Measurements from ENCODE around the gene DCST1. TPM values are rescaled to one million over a fixed set of nuclear protein-coding genes. Genes with fewer than 3 reads are reported as not detected.

DCST1 gene
- total and polyA plus RNA-seq, 2 of the 8 experiments (the other 6 are each of a cell fraction or from before 2014, with no cell fraction given), result not detected

DNA sequence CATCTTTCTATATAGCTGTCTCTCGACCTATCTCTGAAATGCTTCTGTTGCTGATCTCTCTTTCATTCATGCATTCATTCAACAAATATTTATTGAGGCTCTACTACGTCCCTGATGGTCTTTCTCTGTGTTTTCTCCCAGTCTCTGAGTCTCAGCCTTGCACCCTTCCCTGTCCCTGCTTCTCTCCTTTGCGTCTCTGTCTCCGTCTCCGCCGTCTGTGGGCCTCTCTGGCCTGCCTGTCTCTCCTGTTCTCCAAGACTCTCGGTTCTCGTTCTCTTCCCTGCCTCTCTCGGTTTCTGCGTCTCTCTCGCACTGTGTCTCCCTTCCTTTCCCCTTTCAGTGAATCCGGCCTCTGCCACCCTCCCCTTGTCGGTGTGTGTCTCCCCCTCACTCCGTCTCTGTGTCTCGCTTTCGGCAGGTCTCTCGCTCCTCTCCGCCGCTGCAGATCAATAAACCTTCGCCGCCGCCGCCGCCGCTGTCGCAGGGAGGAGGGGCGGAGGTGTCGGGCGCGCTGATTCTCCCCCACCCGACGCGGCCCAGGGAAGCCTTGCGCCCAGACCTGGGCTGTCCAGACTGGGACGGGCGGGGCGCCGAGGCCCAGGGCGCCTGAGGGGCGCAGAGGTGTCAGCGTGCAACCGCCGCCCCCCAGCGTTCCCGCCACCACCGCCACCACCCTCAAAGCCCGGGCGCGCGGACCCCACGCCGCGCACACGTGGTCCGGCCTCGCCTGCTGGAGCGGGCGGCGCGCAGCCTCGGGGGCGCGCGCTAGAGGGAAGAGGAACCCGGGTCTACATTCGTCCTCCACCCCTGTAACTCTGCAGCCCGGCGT lies 48.1 kb downstream of the DCST1 start (continued):
- TF ChIP-seq, protein P1, sequence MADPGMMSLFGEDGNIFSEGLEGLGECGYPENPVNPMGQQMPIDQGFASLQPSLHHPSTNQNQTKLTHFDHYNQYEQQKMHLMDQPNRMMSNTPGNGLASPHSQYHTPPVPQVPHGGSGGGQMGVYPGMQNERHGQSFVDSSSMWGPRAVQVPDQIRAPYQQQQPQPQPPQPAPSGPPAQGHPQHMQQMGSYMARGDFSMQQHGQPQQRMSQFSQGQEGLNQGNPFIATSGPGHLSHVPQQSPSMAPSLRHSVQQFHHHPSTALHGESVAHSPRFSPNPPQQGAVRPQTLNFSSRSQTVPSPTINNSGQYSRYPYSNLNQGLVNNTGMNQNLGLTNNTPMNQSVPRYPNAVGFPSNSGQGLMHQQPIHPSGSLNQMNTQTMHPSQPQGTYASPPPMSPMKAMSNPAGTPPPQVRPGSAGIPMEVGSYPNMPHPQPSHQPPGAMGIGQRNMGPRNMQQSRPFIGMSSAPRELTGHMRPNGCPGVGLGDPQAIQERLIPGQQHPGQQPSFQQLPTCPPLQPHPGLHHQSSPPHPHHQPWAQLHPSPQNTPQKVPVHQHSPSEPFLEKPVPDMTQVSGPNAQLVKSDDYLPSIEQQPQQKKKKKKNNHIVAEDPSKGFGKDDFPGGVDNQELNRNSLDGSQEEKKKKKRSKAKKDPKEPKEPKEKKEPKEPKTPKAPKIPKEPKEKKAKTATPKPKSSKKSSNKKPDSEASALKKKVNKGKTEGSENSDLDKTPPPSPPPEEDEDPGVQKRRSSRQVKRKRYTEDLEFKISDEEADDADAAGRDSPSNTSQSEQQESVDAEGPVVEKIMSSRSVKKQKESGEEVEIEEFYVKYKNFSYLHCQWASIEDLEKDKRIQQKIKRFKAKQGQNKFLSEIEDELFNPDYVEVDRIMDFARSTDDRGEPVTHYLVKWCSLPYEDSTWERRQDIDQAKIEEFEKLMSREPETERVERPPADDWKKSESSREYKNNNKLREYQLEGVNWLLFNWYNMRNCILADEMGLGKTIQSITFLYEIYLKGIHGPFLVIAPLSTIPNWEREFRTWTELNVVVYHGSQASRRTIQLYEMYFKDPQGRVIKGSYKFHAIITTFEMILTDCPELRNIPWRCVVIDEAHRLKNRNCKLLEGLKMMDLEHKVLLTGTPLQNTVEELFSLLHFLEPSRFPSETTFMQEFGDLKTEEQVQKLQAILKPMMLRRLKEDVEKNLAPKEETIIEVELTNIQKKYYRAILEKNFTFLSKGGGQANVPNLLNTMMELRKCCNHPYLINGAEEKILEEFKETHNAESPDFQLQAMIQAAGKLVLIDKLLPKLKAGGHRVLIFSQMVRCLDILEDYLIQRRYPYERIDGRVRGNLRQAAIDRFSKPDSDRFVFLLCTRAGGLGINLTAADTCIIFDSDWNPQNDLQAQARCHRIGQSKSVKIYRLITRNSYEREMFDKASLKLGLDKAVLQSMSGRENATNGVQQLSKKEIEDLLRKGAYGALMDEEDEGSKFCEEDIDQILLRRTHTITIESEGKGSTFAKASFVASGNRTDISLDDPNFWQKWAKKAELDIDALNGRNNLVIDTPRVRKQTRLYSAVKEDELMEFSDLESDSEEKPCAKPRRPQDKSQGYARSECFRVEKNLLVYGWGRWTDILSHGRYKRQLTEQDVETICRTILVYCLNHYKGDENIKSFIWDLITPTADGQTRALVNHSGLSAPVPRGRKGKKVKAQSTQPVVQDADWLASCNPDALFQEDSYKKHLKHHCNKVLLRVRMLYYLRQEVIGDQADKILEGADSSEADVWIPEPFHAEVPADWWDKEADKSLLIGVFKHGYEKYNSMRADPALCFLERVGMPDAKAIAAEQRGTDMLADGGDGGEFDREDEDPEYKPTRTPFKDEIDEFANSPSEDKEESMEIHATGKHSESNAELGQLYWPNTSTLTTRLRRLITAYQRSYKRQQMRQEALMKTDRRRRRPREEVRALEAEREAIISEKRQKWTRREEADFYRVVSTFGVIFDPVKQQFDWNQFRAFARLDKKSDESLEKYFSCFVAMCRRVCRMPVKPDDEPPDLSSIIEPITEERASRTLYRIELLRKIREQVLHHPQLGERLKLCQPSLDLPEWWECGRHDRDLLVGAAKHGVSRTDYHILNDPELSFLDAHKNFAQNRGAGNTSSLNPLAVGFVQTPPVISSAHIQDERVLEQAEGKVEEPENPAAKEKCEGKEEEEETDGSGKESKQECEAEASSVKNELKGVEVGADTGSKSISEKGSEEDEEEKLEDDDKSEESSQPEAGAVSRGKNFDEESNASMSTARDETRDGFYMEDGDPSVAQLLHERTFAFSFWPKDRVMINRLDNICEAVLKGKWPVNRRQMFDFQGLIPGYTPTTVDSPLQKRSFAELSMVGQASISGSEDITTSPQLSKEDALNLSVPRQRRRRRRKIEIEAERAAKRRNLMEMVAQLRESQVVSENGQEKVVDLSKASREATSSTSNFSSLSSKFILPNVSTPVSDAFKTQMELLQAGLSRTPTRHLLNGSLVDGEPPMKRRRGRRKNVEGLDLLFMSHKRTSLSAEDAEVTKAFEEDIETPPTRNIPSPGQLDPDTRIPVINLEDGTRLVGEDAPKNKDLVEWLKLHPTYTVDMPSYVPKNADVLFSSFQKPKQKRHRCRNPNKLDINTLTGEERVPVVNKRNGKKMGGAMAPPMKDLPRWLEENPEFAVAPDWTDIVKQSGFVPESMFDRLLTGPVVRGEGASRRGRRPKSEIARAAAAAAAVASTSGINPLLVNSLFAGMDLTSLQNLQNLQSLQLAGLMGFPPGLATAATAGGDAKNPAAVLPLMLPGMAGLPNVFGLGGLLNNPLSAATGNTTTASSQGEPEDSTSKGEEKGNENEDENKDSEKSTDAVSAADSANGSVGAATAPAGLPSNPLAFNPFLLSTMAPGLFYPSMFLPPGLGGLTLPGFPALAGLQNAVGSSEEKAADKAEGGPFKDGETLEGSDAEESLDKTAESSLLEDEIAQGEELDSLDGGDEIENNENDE (IDR thresholded peaks at IDR 0.05; ENCODE audit: insufficient replicate concordance, low read length), result no peak
- TF ChIP-seq, protein P2, sequence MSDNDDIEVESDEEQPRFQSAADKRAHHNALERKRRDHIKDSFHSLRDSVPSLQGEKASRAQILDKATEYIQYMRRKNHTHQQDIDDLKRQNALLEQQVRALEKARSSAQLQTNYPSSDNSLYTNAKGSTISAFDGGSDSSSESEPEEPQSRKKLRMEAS (IDR thresholded peaks at IDR 0.05), result peak; percentile 84
- TF ChIP-seq SUZ12 (IDR thresholded peaks at IDR 0.05; ENCODE audit: low read length) (peak; percentile 77), HDAC2 (IDR thresholded peaks at IDR 0.05; ENCODE audit: borderline replicate concordance in 1 of 2, low read depth in 2 of 2, low read length in 2 of 2) (no peak), BRCA1 (IDR thresholded peaks at IDR 0.05; ENCODE audit: low read depth, low read length) (no peak), SP2 (IDR thresholded peaks at IDR 0.05; ENCODE audit: low read length) (no peak), GABPA (IDR thresholded peaks at IDR 0.05; ENCODE audit: borderline replicate concordance, insufficient read depth, low read length) (no peak)
- TF ChIP-seq, protein P3, sequence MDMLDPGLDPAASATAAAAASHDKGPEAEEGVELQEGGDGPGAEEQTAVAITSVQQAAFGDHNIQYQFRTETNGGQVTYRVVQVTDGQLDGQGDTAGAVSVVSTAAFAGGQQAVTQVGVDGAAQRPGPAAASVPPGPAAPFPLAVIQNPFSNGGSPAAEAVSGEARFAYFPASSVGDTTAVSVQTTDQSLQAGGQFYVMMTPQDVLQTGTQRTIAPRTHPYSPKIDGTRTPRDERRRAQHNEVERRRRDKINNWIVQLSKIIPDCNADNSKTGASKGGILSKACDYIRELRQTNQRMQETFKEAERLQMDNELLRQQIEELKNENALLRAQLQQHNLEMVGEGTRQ (IDR thresholded peaks at IDR 0.05; ENCODE audit: low read length), result no peak
